ENCODE data around the gene IL2. TPM values are rescaled to one million over a fixed set of nuclear protein-coding genes. Genes with fewer than 3 reads are reported as not detected.

IL2 gene
- total RNA-seq, 4 donors from 2014 or later = not detected

GRCh38 chr4:122476745-122477144, 20.2 kb upstream of the IL2 start:
- Histone ChIP-seq H3K36me3 (no peaks in the 10 kb centered on the region), H3K4me1 (no peaks in the 10 kb centered on the region), H3K9me3 (no peaks in the 10 kb centered on the region), H3K27me3 (no peaks in the 10 kb centered on the region), H3K4me3 (no peak overlapping the region), H3K27ac (no peak overlapping the region)
- DNase-seq = no peak
- WGBS, 2 donors (ENCODE audit: low coverage in 1 of 2) = 74 to 89% methylated on average over 1 of the region's 1 CpG
- intact Hi-C loops (cut with DNase I; ENCODE audit: low total_unique reads) (no loop called here), in situ Hi-C loops (cut with MboI; ENCODE audit: low pct_ligation_motif_present in 1 of 4, low pct_unique_long_range_greater_than_20kb in 1 of 4, low sequenced_read_pairs in 3 of 4) (no loop called here)
- no peak for TF ChIP-seq CTCF (IDR thresholded peaks at IDR 0.05)
- TF ChIP-seq EP300 (IDR thresholded peaks at IDR 0.05; ENCODE audit: low read depth) = no peak
- TF ChIP-seq POLR2A (IDR thresholded peaks at IDR 0.05) = no peak
- TF ChIP-seq POLR2AphosphoS5 (IDR thresholded peaks at IDR 0.05) = no peak

- no peak overlapping the region for H3K4me3 ChIP-seq
- in situ Hi-C loops (cut with MboI; ENCODE audit: low pct_ligation_motif_present in 1 of 4, low pct_unique_long_range_greater_than_20kb in 1 of 4, low sequenced_read_pairs in 3 of 4) = no loop called here
- WGBS, 2 donors (ENCODE audit: low coverage in 1 of 2) = 50 to 54% methylated on average over 1 of the region's 1 CpG
These were observed 19.6 kb upstream of the IL2 start for GRCh38 chr4:122476126-122476525.

GRCh38 chr4:122475233-122475632, 18.7 kb upstream of the IL2 start:
- Histone ChIP-seq H3K4me1 (no peaks in the 10 kb centered on the region), H3K36me3 (no peaks in the 10 kb centered on the region), H3K27me3 (no peaks in the 10 kb centered on the region), H3K4me3 (no peak overlapping the region), H3K9me3 (no peaks in the 10 kb centered on the region), H3K27ac (no peak overlapping the region)
- intact Hi-C loops (cut with DNase I; ENCODE audit: low total_unique reads) (no loop called here), in situ Hi-C loops (cut with MboI; ENCODE audit: low pct_ligation_motif_present in 1 of 4, low pct_unique_long_range_greater_than_20kb in 1 of 4, low sequenced_read_pairs in 3 of 4) (no loop called here)
- 83 to 91% methylated on average over 3 of the region's 3 CpGs for WGBS, 2 donors (ENCODE audit: low coverage in 1 of 2)
- no peak for TF ChIP-seq EP300 (IDR thresholded peaks at IDR 0.05; ENCODE audit: low read depth)
- TF ChIP-seq CTCF (IDR thresholded peaks at IDR 0.05) = no peak
- no peak for TF ChIP-seq POLR2AphosphoS5 (IDR thresholded peaks at IDR 0.05)
- TF ChIP-seq POLR2A (IDR thresholded peaks at IDR 0.05) = no peak
- DNase-seq = no peak

More at GRCh38 chr4:122476126-122476525, 19.6 kb upstream of the IL2 start:
- H3K9me3 ChIP-seq = no peaks in the 10 kb centered on the region
- no peaks in the 10 kb centered on the region for H3K36me3 ChIP-seq
- intact Hi-C loops (cut with DNase I; ENCODE audit: low total_unique reads) = no loop called here
- no peaks in the 10 kb centered on the region for H3K4me1 ChIP-seq
- DNase-seq = no peak
- no peaks in the 10 kb centered on the region for H3K27me3 ChIP-seq
- H3K27ac ChIP-seq = no peak overlapping the region
- no peak for TF ChIP-seq POLR2A (IDR thresholded peaks at IDR 0.05)
- TF ChIP-seq EP300 (IDR thresholded peaks at IDR 0.05; ENCODE audit: low read depth) = no peak
- TF ChIP-seq POLR2AphosphoS5 (IDR thresholded peaks at IDR 0.05) = no peak
- no peak for TF ChIP-seq CTCF (IDR thresholded peaks at IDR 0.05)

- in situ Hi-C loops (cut with MboI; ENCODE audit: low pct_ligation_motif_present in 1 of 4, low pct_unique_long_range_greater_than_20kb in 1 of 4, low sequenced_read_pairs in 3 of 4) = no loop called here
- Histone ChIP-seq H3K27me3 (no peaks in the 10 kb centered on the region), H3K36me3 (no peaks in the 10 kb centered on the region), H3K9me3 (no peaks in the 10 kb centered on the region), H3K27ac (no peak overlapping the region), H3K4me1 (no peaks in the 10 kb centered on the region), H3K4me3 (no peak overlapping the region)
- no peak for TF ChIP-seq EP300 (IDR thresholded peaks at IDR 0.05; ENCODE audit: low read depth)
- TF ChIP-seq CTCF (IDR thresholded peaks at IDR 0.05) = no peak
- no peak for TF ChIP-seq POLR2AphosphoS5 (IDR thresholded peaks at IDR 0.05)
- TF ChIP-seq POLR2A (IDR thresholded peaks at IDR 0.05) = no peak
- 81 to 84% methylated on average over 1 of the region's 1 CpG for WGBS, 2 donors (ENCODE audit: low coverage in 1 of 2)
- no peak for DNase-seq
- intact Hi-C loops (cut with DNase I; ENCODE audit: low total_unique reads) = no loop called here
These were observed 12.9 kb upstream of the IL2 start for GRCh38 chr4:122469457-122469856.
